Epidermal melanocyte (primary cell): ENCODE results near the gene MYO10.

Experiments used
- DNase-seq: peaks from one replicate; pipeline ENCODE4 v3.0.0; 2011; ENCODE audit warnings: low spot score; ENCODE audit not compliant: insufficient read length

The MYO10 gene

DNA sequence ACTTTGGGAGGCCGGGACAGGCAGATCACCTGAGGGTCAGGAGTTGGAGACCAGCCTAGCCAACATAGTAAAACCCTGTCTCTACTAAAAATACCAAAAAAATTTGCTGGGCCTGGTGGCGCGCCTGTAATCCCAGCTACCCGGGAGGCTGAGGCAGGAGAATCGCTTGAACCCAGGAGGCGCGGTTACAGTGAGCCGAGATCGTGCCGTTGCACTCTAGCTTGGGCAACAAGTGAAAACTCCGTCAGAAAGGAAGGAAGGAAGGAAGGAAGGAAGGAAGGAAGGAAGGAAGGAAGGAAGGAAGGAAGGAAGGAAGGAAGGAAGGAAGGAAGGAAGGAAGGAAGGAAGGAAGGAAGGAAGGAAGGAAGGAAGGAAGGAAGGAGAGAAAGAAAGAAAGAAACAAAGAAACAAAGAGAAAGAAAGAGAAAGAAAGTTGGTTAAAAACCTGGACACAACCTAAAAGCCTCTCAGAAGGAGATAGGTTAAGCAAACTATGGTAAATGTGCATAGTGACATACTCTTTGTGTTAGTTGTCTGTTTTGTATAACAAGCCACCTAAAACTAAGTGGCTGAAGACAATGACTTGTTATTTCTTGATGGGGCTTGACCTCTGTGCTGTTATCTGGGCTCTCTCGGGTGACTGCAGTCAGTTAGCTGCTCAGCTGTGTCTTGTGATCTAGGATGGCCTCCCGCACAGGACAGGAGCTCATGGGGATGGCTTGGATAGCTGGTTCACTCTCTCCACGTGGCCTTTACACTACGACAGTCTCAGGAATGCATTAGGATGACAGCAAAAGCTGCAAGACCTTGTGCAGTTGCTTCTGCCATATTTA is 8.0 kb upstream of the MYO10 start:
- DNase-seq = no peak

DNA sequence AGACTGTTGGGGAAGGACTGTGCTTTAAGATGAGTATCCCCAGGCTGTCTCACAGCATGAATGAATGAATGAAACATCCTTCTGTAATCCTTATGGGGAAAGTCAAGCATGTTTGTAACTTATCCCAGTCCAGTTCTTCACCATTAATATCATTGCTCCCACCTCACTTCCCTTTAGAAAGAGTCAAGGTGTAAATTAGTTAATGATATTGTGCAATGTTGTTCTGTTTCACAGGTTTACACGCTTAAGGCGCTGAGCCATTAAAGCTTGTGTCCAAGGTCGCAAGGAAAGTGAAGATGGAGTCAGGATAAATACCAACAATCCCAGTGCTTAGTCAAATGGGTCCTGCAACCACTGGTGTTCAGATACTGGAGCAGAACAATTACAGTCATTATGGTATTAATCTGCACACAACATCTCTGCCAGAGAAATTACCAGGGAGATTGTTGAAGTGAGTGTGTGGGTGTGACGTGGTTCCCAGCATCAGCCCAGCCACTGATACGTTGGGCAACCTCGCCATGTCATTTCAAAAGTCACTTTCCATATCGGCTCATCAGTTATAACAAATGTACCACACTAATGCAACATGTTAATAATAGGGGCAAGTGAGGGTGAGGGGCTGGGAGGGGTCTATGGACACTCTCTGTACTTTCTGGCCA is 1.5 kb upstream of the MYO10 start:
- DNase-seq = no peak

DNA sequence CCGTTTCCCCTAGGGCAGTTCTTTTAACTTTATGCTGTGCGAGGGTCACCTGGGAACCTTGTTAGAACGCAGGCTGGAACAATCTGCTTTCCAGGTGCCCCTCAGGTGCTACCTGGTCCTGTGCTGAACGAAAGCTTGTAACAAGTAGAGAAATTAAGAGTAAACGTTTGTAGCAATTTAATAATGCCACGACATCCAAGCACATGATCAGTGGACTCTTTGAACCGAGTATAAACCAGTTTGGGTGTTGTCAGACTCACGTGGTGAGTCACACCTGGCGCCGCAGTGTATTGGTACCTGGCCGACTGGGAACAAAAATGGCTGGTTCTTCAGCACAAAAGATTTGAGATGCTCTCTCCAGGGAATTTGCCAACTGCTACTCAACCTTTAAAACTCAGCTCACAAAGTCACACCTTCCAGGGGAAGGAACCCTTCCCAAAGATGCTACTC is 926 bp upstream of the MYO10 start:
- no peak for DNase-seq

DNA sequence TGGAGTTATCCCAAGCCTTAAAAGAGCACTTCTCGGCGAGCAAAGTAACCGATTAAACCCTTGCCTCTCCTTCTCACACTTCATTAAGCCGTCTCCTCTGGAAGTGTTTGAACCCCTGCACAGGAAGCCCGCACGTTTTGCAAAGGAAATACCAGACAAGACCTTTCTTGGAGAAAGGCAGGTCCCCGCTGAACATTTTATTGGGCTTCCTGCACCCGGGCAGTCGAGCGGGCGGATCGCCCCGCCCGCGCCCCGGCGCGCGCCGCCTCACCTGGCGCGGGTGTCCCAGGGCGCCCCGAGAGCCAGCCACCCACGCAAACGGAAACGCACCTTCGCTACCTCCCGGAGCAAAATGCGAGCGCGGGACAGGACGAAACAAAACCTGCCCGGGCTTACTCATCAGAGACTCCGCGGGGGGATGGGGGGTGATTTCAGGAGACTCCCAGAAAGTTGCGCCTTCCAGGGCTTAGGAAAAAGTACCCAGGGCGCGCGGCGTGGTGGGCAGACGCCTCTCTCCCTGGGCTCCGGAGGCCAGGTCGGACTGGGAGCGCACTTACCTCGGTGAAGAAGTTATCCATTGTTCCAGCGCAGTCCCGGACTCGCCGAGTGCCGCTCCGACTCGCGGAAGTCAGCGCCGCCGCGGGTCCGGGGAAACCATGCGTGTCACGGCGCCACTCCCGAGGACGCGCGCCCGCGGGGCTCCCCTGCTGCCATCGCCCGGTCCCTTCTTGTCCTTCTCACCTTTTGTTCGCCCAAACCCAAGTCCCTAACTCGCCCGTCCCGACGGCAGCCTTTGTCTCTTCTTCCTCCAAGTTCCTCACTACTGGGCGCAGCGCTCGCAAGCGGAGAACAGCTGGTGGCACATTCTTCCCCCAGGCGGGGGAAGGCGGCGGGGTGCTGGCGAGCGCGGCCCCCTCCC is 598 bp downstream of the MYO10 start:
- no peak for DNase-seq

DNA sequence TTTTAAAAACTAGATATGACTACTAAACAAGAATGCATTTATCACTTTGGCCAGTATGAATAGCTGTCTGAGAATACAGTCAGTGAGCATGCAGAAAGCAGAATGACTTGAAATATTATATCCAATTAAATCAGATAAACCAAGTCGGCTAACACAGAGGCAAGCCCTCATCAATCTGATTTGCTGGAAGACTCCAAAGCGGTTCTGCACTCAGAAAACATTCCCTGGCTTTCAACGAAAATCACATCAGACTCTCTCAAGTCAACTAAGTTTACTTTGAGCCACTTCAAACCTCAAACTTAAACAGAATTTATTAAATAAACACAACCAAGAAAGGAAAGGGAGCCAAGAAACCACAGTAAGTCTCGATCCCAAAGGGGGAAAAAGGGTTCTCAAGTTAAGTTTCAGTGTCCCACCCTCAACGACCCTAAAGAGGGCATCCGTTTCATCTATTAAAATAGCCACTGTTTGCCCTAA is 1.4 kb downstream of the MYO10 start:
- DNase-seq = no peak

DNA sequence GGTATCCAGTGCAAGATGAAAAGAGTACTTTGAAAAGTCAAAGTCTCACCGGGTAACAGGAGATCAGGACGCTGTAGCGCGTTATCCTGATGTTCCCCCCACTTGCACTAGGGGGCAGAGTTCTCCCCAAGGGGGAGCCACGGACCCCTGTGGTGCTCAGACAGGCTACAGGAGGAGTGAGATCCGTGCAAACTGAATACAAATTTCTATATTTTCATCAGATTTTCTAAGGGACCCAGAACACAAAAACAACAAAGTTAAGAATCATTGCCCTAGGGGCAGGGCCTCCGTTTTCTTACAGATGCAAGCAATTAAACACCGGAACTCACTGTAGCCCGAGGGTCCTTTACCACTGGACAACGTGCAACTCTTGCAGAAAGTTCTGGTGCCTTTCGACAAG is 2.0 kb downstream of the MYO10 start:
- DNase-seq = peak; percentile 81

DNA sequence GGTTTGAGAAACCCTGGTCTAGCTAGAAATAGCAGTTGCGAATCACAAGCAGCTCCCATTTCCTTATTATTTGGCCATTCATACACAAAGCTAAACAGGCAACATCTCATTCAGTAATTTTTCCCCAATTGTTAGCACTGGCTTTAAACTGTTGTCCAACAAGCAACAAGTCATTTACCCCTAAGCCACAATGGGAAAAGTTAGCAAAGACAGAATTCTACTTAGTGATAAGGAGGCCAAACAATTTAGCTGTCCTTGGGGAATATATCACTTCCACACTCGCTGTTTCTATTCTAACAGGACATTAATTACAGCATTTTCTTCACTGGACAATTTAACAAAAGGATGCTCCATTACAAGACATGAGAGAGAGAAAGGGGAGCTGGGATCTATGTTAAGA is 2.8 kb downstream of the MYO10 start:
- DNase-seq = no peak

DNA sequence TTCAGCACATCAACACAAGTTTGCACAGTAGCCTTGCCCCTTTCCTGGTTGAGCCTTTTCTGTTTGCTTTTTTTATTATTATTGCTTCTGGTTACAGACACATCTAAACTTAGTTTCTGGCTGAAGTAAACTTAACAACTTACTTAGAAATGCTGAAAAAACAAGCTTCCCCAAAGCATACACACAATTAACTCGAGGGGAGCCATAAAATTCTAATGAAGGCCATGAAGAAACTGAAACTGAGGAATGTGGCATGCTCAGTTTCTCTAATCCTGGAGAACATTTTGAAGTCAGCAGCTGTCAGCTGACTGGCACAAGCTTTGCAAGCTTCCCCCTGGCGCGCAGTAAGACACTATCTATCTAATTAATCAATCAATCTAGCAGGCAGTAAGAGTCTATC is 3.7 kb downstream of the MYO10 start:
- no peak for DNase-seq

DNA sequence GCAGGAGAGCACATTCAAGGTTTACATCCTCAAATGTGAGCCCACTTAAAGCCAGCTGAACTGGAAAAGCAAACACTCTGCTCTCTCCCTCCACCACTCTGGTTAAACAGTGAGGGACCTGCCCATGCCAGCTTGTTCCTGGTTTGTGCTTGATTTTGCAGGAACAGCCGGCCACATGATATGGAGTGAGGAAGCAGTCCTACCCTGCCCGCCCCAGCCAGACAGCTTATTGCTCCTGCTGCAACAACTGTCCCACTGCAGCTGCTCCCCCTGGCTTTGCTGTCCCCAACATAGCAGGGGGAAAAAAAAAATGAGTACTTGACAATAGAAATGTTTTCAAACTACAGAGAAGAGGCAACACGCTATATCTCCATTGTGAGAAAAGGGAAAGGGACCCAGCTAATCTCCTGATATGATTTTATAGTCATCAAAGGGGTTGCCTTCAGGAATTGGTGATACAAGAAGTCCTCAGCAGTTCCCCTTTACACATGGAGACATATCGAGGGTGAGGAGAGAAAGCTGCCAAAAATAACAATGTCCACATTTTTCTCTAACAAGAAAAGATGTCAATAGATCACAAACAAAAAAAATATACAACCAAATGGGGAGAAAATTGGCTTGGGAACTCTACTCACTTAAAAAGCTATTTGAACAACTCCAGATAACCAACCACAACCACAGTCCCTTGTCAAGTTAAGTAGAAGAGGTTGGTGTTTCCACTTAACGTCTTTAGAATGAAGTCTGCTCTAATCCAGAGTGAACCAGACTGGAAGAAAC is 4.6 kb downstream of the MYO10 start:
- DNase-seq = no peak

DNA sequence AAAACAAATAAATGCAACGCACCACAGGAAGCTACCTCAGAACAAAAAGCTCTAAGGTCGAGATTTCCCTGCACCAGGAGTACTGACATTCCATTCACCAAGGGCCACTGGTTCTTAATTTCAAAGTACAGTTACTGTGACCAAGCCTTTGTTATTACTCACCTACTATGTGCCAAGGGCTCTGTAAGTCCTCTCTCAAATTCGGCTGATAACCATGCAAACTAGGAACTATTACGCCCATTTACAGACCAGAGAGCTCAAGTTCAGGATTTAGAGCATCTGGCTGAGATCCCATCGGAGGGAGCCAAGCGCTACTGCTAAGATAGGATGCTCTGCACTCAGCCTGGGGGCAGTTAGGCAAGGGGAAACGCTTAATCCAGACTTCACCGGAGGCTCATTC is 5.6 kb downstream of the MYO10 start:
- DNase-seq = no peak

DNA sequence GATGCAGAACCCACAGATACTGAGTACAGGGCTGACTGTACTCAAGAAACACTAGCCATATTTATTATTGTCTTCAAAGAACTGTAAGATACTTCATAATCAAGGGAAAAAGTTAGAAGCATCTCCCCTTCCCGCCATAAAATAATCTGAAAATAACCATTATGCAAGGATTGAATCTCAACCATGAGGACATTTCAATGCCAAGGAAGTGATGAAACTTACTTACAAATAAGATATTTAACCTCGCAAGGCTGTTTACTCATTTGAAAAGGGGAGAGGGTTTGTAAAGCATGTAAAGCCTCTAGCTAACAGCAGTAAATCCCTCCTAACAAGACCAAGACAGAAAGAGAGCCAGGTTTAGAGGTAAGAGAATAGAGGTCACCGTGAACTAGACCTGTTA is 6.3 kb downstream of the MYO10 start:
- no peak for DNase-seq

DNA sequence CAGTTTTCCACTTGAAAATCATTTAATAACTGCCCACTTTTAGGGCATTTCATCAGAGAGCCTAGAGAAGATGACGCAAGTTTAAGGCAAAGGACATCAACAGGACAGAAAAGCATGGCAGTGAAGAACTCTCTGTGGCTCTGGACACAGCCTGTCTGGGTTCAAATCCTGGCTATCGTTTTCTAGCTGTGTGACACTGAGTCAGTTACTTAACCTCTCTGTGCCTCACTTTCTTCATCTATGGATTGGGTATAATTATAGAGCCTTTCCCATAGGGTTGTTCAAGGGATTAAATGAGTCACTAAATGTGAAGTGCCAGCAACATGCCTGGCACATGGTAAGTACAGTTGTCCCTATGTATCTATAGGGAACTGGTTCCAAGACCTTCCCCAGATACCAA is 6.7 kb downstream of the MYO10 start:
- no peak for DNase-seq

DNA sequence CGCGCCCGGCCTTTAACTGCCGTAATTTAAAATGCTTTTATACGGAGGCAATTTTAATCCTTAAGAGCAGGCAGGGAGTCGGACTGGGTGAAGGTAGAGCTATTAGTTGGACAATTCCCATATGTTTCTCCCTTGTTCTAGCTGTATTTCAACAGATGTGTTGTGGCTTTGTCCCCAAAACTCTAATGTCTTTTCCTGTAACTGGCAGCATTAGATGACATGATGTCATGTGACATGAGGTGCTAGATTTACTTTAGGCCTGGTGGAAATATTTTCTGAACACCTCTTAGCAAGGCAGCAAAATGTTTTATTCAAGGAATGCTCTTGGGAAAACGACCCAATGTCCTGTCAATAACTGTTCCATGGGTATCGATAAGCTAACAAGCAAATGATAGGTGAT is 8.5 kb downstream of the MYO10 start:
- DNase-seq = no peak

DNA sequence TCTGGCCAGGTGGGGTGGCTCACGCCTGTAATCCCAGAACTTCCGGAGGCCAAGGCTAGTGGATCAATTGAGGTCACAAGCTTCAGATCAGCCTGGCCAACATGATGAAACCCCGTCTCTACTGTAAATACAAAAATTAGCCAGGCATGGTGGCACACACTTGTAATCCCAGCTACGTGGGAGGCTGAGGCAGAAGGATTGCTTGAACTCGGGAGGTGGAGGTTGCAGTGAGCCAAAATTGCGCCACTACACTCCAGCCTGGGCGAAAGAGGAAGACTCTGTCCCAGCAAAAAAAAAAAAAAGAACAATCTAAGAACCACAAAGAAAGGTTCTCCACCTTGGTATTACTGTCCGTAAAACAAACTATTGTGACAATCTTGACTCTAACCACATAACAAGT is 9.7 kb downstream of the MYO10 start:
- DNase-seq = no peak

DNA sequence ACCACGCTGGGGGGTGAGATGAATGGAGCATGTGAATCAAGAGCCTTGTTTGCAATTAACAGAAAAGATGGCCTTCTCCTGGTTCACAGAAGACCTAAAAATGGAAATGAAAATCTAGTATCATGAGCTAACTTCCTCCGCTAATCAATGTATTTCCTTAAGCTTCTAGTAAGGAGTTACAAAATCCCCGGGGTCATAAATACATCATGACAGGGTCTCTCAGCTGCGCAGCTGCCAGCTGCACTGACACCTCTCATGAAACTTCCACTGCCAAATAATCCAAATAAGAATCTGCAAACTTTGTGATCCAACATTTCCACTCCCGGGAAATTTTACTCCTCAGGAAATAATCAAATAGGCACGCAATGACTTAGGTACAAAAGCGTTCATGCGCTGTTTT is 11.9 kb downstream of the MYO10 start:
- DNase-seq = no peak

DNA sequence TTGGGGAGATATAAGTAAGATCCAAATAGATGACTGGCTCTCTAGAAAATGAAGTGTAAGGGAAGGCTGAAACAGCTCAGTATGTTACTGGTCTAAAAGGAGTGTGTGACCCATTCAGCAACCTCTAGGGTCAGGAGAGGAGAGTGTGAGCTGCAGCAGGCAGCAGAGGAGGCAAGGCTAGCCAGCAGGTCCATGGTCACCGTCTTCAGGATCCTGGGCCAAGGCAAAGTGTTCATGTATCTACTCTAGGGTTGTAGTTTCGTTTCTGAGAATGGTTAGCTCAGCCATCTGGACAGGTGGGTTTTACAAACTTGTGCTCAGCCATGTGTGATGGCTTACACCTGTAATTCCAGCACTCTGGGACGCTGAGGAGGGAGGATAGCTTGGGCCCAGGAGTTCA is 13.7 kb downstream of the MYO10 start:
- no peak for DNase-seq

DNA sequence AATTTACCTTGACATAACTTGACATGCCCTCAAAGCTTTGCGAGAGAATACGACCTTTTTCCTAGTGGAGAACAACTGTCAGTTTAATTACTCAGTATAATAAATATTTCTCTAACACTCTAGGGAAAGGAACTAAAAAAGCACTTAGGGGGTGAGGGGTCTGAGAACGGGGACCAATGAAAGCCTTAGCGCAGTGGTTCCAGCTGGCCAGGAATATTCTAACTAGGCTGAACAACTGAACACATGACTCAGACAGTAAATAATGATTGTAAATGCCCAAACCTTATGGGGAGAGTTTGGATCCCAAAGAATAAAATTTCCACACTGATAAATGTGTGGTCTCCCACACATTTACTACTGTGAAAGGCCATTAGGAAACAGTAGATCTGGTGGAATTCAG is 14.9 kb downstream of the MYO10 start:
- DNase-seq = no peak

DNA sequence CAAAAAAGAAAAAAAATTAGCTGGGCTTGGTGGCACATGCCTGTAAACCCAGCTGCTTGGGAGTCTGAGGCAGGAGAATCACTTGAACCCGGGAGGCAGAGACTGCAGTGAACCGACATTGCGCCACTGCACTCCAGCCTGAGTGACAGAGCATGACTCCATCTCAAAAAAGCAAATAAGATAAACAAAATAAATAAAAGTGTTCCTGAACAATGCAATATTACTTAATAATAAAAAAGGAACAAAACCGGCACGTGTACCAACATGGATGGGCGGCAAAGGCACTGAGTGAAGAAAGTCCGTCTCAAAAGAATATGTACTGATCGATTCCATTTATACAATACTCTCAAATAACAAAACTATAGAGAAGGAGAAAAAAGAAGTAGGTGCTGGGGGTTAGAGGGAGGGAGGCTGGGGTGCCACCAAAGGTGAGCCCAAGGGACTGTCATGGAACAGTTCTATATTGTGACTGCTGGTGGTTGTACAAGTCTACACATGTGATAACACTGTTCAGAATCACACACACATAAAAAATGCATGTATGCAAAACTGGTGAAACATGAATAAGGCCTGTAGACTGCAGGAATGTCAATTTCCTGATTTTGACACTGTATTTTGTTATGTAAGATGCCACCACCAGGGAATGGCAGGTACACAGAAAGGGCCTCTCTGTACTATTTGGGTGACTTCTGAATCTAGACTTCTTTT is 15.8 kb downstream of the MYO10 start:
- no peak for DNase-seq

DNA sequence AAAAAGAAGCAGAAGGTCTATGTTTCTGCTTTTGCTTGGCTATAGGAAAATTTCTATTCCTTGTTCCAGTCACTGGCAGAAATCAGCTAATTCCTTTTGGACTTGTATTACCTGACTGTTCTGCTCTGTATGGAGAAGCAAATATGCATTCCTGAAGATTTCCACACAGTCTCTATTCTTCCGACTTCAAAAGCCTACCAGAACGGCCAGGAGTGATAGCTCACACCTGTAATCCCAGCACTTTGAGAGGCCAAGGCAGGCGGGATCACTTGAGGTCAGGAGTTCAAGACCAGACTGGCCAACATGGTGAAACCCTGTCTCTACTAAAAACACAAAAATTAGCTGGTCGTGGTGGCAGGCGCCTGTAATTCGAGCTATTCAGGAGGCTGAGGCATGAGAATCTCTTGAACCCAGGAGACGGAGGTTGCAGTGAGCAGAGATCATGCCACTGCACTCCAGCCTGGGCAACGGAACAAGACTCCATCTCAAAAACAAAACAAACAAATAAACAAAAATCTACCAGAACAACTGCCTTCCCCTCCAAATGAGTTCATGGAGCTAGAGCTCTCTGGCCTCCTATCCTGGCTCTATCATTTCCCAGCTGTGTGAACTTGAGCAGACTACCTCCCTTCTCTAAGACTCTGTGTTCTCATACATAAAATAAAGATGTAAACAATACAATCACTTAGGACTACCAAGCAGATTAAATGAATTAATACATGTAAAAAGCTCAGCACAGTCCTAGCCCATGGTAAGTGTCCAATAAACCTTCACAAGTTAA is 17.0 kb downstream of the MYO10 start:
- no peak for DNase-seq

DNA sequence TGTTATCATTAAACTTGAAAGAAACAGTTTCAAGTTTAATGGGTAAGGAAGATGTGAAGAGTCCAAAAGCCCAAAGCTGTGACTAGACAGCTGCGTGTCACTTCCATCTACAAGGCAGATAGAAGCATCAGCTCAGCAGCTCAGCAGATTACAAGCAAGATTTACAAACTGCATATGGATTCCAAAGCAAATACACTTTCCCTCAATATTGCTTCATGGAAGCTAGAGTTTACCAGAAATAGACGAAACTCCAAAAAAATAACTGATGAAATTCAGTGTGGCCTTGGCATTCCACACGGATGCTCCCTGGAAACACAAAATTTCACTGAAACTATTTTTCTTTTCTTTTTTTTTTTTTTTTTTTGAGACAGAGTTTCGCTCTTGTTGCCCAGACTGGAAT is 17.9 kb downstream of the MYO10 start:
- no peak for DNase-seq
